ENCODE data around the gene S100P. TPM values are rescaled to one million over a fixed set of nuclear protein-coding genes. Genes with fewer than 3 reads are reported as not detected.

The S100P gene
- total and polyA plus RNA-seq, 4 donors = 34.2 to 118 (median 51.6) TPM

- DNase-seq (no peak), ATAC-seq (ENCODE audit: insufficient read depth, low FRiP score) (no peak)
- TF ChIP-seq, protein P1, sequence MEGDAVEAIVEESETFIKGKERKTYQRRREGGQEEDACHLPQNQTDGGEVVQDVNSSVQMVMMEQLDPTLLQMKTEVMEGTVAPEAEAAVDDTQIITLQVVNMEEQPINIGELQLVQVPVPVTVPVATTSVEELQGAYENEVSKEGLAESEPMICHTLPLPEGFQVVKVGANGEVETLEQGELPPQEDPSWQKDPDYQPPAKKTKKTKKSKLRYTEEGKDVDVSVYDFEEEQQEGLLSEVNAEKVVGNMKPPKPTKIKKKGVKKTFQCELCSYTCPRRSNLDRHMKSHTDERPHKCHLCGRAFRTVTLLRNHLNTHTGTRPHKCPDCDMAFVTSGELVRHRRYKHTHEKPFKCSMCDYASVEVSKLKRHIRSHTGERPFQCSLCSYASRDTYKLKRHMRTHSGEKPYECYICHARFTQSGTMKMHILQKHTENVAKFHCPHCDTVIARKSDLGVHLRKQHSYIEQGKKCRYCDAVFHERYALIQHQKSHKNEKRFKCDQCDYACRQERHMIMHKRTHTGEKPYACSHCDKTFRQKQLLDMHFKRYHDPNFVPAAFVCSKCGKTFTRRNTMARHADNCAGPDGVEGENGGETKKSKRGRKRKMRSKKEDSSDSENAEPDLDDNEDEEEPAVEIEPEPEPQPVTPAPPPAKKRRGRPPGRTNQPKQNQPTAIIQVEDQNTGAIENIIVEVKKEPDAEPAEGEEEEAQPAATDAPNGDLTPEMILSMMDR (IDR thresholded peaks at IDR 0.05; ENCODE audit: control extremely low read depth, extremely low read depth) = no peak
- no peaks in the 10 kb centered on the region for H3K9me3 ChIP-seq (ENCODE audit: control insufficient read depth in 4 of 4, insufficient read depth in 3 of 4, low read length in 3 of 4)
- peaks cover 0 to 17% (median 4%) of the 10 kb centered on the region in 5 donors for H3K4me1 ChIP-seq (ENCODE audit: control insufficient read depth in 5 of 5, insufficient read depth in 5 of 5, low read length in 5 of 5)
- H3K27me3 ChIP-seq (ENCODE audit: control insufficient read depth in 3 of 3, insufficient read depth in 3 of 3, low read length in 2 of 3) = peaks cover 0 to 7% (median 0%) of the 10 kb centered on the region in 3 donors
- H3K4me3 ChIP-seq = no peak overlapping the region
- no peaks in the 10 kb centered on the region for H3K36me3 ChIP-seq (ENCODE audit: control insufficient read depth in 4 of 4, insufficient read depth in 4 of 4, low read length in 4 of 4)
- H3K27ac ChIP-seq (ENCODE audit: low read depth in 1 of 2, low read length in 1 of 2) = no peak overlapping the region
- H3K9ac ChIP-seq (ENCODE audit: insufficient read depth in 1 of 2, low read length in 2 of 2) = no peak overlapping the region
- 74 to 76% methylated on average over 20 of the region's 20 CpGs for WGBS, 2 donors
Observed at GRCh38 chr4:6730603-6731317, 37.1 kb downstream of the S100P start.

- ATAC-seq (ENCODE audit: insufficient read depth, low FRiP score) (no peak), DNase-seq (no peak)
- no peak overlapping the region for H3K4me3 ChIP-seq
- no peaks in the 10 kb centered on the region for H3K36me3 ChIP-seq (ENCODE audit: control insufficient read depth in 4 of 4, insufficient read depth in 4 of 4, low read length in 4 of 4)
- TF ChIP-seq, protein P1 (IDR thresholded peaks at IDR 0.05; ENCODE audit: control extremely low read depth, extremely low read depth) = no peak
- H3K27ac ChIP-seq (ENCODE audit: low read depth in 1 of 2, low read length in 1 of 2) = no peak overlapping the region
- no peaks in the 10 kb centered on the region for H3K9me3 ChIP-seq (ENCODE audit: control insufficient read depth in 4 of 4, insufficient read depth in 3 of 4, low read length in 3 of 4)
- no peak overlapping the region for H3K9ac ChIP-seq (ENCODE audit: insufficient read depth in 1 of 2, low read length in 2 of 2)
- H3K27me3 ChIP-seq (ENCODE audit: control insufficient read depth in 3 of 3, insufficient read depth in 3 of 3, low read length in 2 of 3) = peaks cover 0 to 7% (median 0%) of the 10 kb centered on the region in 3 donors
- WGBS, 2 donors = 92 to 95% methylated on average over 8 of the region's 8 CpGs
- H3K4me1 ChIP-seq (ENCODE audit: control insufficient read depth in 5 of 5, insufficient read depth in 5 of 5, low read length in 5 of 5) = peaks cover 0 to 17% (median 4%) of the 10 kb centered on the region in 5 donors
Observed at GRCh38 chr4:6731318-6731675, 37.6 kb downstream of the S100P start.

DNA sequence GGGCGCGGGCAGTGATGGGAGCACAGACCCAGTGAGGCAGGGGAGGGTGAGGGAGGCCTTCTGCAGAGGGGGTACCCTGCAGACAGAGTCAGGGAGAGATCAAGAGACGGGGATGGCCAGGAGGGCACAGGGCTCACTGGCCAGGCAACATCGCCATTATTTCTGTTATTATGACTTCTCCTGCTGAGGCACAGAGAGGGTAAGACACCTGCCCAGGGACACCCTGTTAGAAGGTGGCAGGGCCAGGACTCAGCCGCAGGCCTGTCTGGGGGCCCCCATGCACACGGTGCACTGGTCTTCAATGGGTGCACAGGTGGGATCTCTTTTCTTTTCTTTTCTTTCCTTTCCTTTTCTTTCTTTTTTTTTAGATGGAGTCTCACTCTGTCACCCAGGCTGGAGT is 38.1 kb downstream of the S100P start:
- no peaks in the 10 kb centered on the region for H3K36me3 ChIP-seq (ENCODE audit: control insufficient read depth in 4 of 4, insufficient read depth in 4 of 4, low read length in 4 of 4)
- peaks cover 0 to 7% (median 0%) of the 10 kb centered on the region in 3 donors for H3K27me3 ChIP-seq (ENCODE audit: control insufficient read depth in 3 of 3, insufficient read depth in 3 of 3, low read length in 2 of 3)
- 90 to 97% methylated on average over 6 of the region's 6 CpGs for WGBS, 2 donors
- H3K9ac ChIP-seq (ENCODE audit: insufficient read depth in 1 of 2, low read length in 2 of 2) = no peak overlapping the region
- ATAC-seq (ENCODE audit: insufficient read depth, low FRiP score) (no peak), DNase-seq (no peak)
- TF ChIP-seq, protein P1 (IDR thresholded peaks at IDR 0.05; ENCODE audit: control extremely low read depth, extremely low read depth) = no peak
- H3K9me3 ChIP-seq (ENCODE audit: control insufficient read depth in 4 of 4, insufficient read depth in 3 of 4, low read length in 3 of 4) = no peaks in the 10 kb centered on the region
- H3K27ac ChIP-seq (ENCODE audit: low read depth in 1 of 2, low read length in 1 of 2) = no peak overlapping the region
- no peak overlapping the region for H3K4me3 ChIP-seq
- peaks cover 0 to 14% (median 4%) of the 10 kb centered on the region in 5 donors for H3K4me1 ChIP-seq (ENCODE audit: control insufficient read depth in 5 of 5, insufficient read depth in 5 of 5, low read length in 5 of 5)

All from lung (tissue), 12 donors.